Neural cell (in vitro differentiated cells): ENCODE data around the gene ODAD4. TPM values are rescaled to one million over a fixed set of nuclear protein-coding genes. Genes with fewer than 3 reads are reported as not detected.

Source experiments
- H2AFZ ChIP-seq: fragments of 200-600, 300-800 bp; sonication (generic), shearing (Covaris generic); 2 replicates; pipeline ENCODE4 v1.6.0; 2014; ENCODE audit warnings: low read depth, mild to moderate bottlenecking, antibody characterized with exemption, low read length, moderate library complexity
- H3F3A ChIP-seq: fragments of 200-600 bp; shearing (Covaris generic); 2 replicates; pipeline ENCODE4 v1.6.1; 2016; ENCODE audit warnings: mild to moderate bottlenecking, moderate library complexity, mixed read lengths, antibody characterized with exemption, low read length; ENCODE audit not compliant: insufficient read depth, poor library complexity, severe bottlenecking
- H3K27ac ChIP-seq: fragments of 200-600, 300-800 bp; sonication (generic), shearing (Covaris generic); 2 replicates; pipeline ENCODE4 v1.5.1; 2014; ENCODE audit warnings: mild to moderate bottlenecking, low read length, moderate library complexity
- H3K27me3 ChIP-seq: fragments of 300-800, 200-600 bp; sonication (generic), shearing (Covaris generic); 2 replicates; pipeline ENCODE4 v1.6.0; 2014; ENCODE audit warnings: mild to moderate bottlenecking, low read depth, low read length, moderate library complexity; ENCODE audit not compliant: insufficient read depth
- H3K36me3 ChIP-seq: fragments of 300-800, 200-600 bp; sonication (generic), shearing (Covaris generic); 2 replicates; pipeline ENCODE4 v1.5.1; 2014; ENCODE audit warnings: mild to moderate bottlenecking, antibody characterized with exemption, low read length, moderate library complexity; ENCODE audit not compliant: insufficient read depth
- H3K4me2 ChIP-seq: fragments of 300-800, 200-600 bp; sonication (generic), shearing (Covaris generic); 2 replicates; pipeline ENCODE4 v1.6.0; 2014; ENCODE audit warnings: mild to moderate bottlenecking, low read length
- H3K4me3 ChIP-seq: fragments of 300-800, 200-600 bp; sonication (generic), shearing (Covaris generic); 2 replicates; pipeline ENCODE4 v1.5.1; 2014; ENCODE audit warnings: mild to moderate bottlenecking, low read length, moderate library complexity
- H3K79me2 ChIP-seq: fragments of 200-600 bp; shearing (Covaris generic); replicated peaks from 2 replicates; pipeline ENCODE4 v1.6.0; 2014; ENCODE audit warnings: mild to moderate bottlenecking, low read length, moderate library complexity; ENCODE audit not compliant: insufficient read depth
- H3K9ac ChIP-seq: fragments of 300-800, 200-600 bp; sonication (generic), shearing (Covaris generic); 2 replicates; pipeline ENCODE4 v1.6.1; 2016; ENCODE audit warnings: mild to moderate bottlenecking, low read length, mixed read lengths
- H3K9me2 ChIP-seq: fragments of 200-600 bp; shearing (Covaris generic); 2 replicates; pipeline ENCODE4 v1.6.1; 2016; ENCODE audit warnings: mild to moderate bottlenecking, low read length, mixed read lengths; ENCODE audit not compliant: insufficient read depth
- H3K9me3 ChIP-seq: fragments of 200-600, 300-800 bp; sonication (generic), shearing (Covaris generic); 2 replicates; pipeline ENCODE4 v1.6.1; 2016; ENCODE audit warnings: mild to moderate bottlenecking, mixed run types, low read length, moderate library complexity, mixed read lengths
- H4K20me1 ChIP-seq: fragments of 200-600 bp; shearing (Covaris generic); 2 replicates; pipeline ENCODE4 v1.6.1; 2016; ENCODE audit warnings: mild to moderate bottlenecking, mixed run types; ENCODE audit not compliant: insufficient read depth
- EP300 ChIP-seq: fragments of 450-650 bp; conservative IDR thresholded peaks from 2 replicates; pipeline ENCODE4 v1.6.1; 2014; ENCODE audit warnings: antibody characterized with exemption, mild to moderate bottlenecking, moderate library complexity; ENCODE audit not compliant: poor library complexity, severe bottlenecking
- EZH2 ChIP-seq: fragments of 200-600, 300-800 bp; shearing (Covaris generic), sonication (generic); IDR thresholded peaks from 2 replicates; pipeline ENCODE4 v1.6.1; 2014; ENCODE audit warnings: antibody characterized with exemption, low read length, borderline replicate concordance, mild to moderate bottlenecking; ENCODE audit not compliant: insufficient read depth, poor library complexity, severe bottlenecking
- MXI1 ChIP-seq: fragments of 450-650 bp; conservative IDR thresholded peaks from 2 replicates; pipeline ENCODE4 v1.6.1; 2014; ENCODE audit warnings: antibody characterized with exemption, mild to moderate bottlenecking; ENCODE audit not compliant: poor library complexity, severe bottlenecking
- POLR2AphosphoS5 ChIP-seq: IDR thresholded peaks from 2 replicates; pipeline ENCODE4 v1.6.1; 2012
- RAD21 ChIP-seq: fragments of 450-650 bp; conservative IDR thresholded peaks from 2 replicates; pipeline ENCODE4 v1.6.1; 2014; ENCODE audit warnings: antibody characterized with exemption, mild to moderate bottlenecking, moderate library complexity
- SMC3 ChIP-seq: fragments of 450-650 bp; conservative IDR thresholded peaks from 2 replicates; pipeline ENCODE4 v1.6.1; 2014; ENCODE audit warnings: antibody characterized with exemption, mild to moderate bottlenecking, moderate library complexity; ENCODE audit not compliant: poor library complexity
- TAF1 ChIP-seq: IDR thresholded peaks from 2 replicates; pipeline ENCODE4 v1.6.1; 2012; ENCODE audit warnings: low read depth
- polyA plus RNA-seq: library from polyadenylated mRNA; depleted of rRNA; stranded (reverse); fragments of >200 nt; gene quantifications from 2 replicates; pipeline ENCODE4 v1.2.3, GENCODE V29; 2014
- TF ChIP-seq, protein P1 (sequence below): fragments of 450-650 bp; IDR thresholded peaks from 2 replicates; pipeline ENCODE4 v1.5.1; 2014; ENCODE audit warnings: antibody characterized with exemption, mild to moderate bottlenecking, moderate library complexity; ENCODE audit not compliant: poor library complexity, severe bottlenecking
- TF ChIP-seq, protein P2 (sequence below): IDR thresholded peaks from 2 replicates; pipeline ENCODE4 v1.6.1; 2012; ENCODE audit warnings: borderline replicate concordance

ODAD4 gene
- polyA plus RNA-seq, 1 donor from 2014 or later: 5.7 TPM

DNA sequence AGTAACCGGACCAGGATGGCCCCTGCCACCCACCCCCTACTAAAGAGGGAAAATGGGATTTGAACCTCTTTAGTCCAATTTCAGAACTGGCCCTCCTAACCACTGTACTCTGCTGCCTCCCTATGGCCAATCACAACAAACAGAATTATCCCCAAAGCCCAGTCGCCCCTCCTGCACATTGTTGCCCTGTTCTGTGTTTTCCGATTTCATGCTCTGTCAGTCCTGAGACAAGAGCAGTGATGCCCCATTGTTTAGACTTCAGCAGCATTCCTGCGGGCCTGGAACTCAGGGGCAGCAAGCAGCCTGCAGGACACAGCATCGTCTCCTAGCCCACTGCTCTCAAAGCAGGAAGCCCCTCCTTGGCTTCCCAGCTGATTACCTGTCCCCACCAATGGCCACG lies 44.7 kb upstream of the ODAD4 start:
- no peak overlapping the region for H3K4me2 ChIP-seq
- H4K20me1 ChIP-seq: no peaks in the 10 kb centered on the region
- no peaks in the 10 kb centered on the region for H3K9me2 ChIP-seq
- no peak for TF ChIP-seq SMC3
- TF ChIP-seq RAD21: peak; percentile 33
- TF ChIP-seq POLR2AphosphoS5: no peak
- no peak for TF ChIP-seq EZH2
- TF ChIP-seq, protein P1, sequence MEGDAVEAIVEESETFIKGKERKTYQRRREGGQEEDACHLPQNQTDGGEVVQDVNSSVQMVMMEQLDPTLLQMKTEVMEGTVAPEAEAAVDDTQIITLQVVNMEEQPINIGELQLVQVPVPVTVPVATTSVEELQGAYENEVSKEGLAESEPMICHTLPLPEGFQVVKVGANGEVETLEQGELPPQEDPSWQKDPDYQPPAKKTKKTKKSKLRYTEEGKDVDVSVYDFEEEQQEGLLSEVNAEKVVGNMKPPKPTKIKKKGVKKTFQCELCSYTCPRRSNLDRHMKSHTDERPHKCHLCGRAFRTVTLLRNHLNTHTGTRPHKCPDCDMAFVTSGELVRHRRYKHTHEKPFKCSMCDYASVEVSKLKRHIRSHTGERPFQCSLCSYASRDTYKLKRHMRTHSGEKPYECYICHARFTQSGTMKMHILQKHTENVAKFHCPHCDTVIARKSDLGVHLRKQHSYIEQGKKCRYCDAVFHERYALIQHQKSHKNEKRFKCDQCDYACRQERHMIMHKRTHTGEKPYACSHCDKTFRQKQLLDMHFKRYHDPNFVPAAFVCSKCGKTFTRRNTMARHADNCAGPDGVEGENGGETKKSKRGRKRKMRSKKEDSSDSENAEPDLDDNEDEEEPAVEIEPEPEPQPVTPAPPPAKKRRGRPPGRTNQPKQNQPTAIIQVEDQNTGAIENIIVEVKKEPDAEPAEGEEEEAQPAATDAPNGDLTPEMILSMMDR: peak; percentile 32
- TF ChIP-seq MXI1: no peak
- H3K9me3 ChIP-seq: no peaks in the 10 kb centered on the region
- H2AFZ ChIP-seq: no peak overlapping the region
- H3K36me3 ChIP-seq: no peaks in the 10 kb centered on the region
- H3K79me2 ChIP-seq: no peaks in the 10 kb centered on the region
- H3K27me3 ChIP-seq: no peaks in the 10 kb centered on the region
- H3K9ac ChIP-seq: no peak overlapping the region
- H3K27ac ChIP-seq: no peak overlapping the region
- no peak overlapping the region for H3K4me3 ChIP-seq
- H3F3A ChIP-seq: no peaks in the 10 kb centered on the region

DNA sequence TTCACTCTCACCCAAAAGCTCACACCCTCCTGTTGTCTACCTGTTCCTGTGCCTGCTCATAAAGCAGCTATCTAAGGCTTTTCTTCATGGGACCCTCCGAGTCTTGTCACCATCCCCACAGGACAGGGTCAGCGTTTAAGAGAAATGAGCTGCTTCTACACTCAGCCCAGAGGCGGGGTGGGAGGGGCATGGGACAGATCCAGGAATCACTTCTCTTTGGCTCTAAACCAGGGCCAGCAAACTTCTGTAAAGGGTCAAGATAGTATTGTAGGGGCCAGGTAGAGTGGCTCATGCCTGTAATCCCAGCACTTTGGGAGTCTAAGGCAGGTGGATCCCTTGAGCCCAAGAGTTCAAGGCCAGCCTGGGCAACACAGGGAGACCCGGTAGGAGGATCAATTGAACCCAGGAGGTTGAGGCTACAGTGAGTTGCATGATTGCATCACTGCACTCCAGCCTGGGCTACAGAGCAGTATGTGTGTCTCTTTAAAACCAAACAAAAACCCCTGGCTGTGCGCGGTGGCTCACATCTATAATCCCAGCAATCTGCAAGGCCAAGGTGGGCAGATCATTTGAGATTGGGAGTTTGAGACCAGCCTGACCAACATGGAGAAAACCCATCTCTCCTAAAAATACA lies 42.0 kb upstream of the ODAD4 start:
- H3K4me2 ChIP-seq: no peak overlapping the region
- no peaks in the 10 kb centered on the region for H3K27me3 ChIP-seq
- H2AFZ ChIP-seq: no peak overlapping the region
- no peak overlapping the region for H3K9ac ChIP-seq
- no peaks in the 10 kb centered on the region for H3K79me2 ChIP-seq
- TF ChIP-seq, protein P1: no peak
- TF ChIP-seq, protein P2, sequence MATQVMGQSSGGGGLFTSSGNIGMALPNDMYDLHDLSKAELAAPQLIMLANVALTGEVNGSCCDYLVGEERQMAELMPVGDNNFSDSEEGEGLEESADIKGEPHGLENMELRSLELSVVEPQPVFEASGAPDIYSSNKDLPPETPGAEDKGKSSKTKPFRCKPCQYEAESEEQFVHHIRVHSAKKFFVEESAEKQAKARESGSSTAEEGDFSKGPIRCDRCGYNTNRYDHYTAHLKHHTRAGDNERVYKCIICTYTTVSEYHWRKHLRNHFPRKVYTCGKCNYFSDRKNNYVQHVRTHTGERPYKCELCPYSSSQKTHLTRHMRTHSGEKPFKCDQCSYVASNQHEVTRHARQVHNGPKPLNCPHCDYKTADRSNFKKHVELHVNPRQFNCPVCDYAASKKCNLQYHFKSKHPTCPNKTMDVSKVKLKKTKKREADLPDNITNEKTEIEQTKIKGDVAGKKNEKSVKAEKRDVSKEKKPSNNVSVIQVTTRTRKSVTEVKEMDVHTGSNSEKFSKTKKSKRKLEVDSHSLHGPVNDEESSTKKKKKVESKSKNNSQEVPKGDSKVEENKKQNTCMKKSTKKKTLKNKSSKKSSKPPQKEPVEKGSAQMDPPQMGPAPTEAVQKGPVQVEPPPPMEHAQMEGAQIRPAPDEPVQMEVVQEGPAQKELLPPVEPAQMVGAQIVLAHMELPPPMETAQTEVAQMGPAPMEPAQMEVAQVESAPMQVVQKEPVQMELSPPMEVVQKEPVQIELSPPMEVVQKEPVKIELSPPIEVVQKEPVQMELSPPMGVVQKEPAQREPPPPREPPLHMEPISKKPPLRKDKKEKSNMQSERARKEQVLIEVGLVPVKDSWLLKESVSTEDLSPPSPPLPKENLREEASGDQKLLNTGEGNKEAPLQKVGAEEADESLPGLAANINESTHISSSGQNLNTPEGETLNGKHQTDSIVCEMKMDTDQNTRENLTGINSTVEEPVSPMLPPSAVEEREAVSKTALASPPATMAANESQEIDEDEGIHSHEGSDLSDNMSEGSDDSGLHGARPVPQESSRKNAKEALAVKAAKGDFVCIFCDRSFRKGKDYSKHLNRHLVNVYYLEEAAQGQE: no peak
- no peak for TF ChIP-seq POLR2AphosphoS5
- no peak for TF ChIP-seq EP300
- no peak for TF ChIP-seq RAD21
- TF ChIP-seq EZH2: no peak
- TF ChIP-seq SMC3: no peak
- no peak for TF ChIP-seq TAF1
- TF ChIP-seq MXI1: no peak
- H3K9me3 ChIP-seq: no peaks in the 10 kb centered on the region
- H3K27ac ChIP-seq: no peak overlapping the region
- no peaks in the 10 kb centered on the region for H3K36me3 ChIP-seq
- H3K9me2 ChIP-seq: no peaks in the 10 kb centered on the region
- H3K4me3 ChIP-seq: no peak overlapping the region
- H3F3A ChIP-seq: no peaks in the 10 kb centered on the region
- H4K20me1 ChIP-seq: no peaks in the 10 kb centered on the region
